Loucy (cell line): ENCODE results near the gene PRC1.

Experiments
- H2AFZ ChIP-seq: fragments of 200-600 bp; sonication (generic); 2 replicates; pipeline ENCODE4 v1.6.0; 2016; ENCODE audit warnings: antibody characterized with exemption, mild to moderate bottlenecking, low read length, moderate library complexity
- H3F3A ChIP-seq: fragments of 200-600 bp; 2 replicates; pipeline ENCODE4 v1.6.0; 2016; ENCODE audit warnings: antibody characterized with exemption, low read depth, mild to moderate bottlenecking
- H3K27me3 ChIP-seq: fragments of 200-600 bp; sonication (generic); 2 replicates; pipeline ENCODE4 v1.6.1; 2014; ENCODE audit warnings: low read length, mild to moderate bottlenecking; ENCODE audit not compliant: insufficient read depth, poor library complexity, severe bottlenecking
- H3K36me3 ChIP-seq: fragments of 200-600 bp; sonication (generic); 2 replicates; pipeline ENCODE4 v1.6.1; 2016; ENCODE audit warnings: low read length; ENCODE audit not compliant: insufficient read depth
- H3K4me1 ChIP-seq: fragments of 200-600 bp; sonication (generic); 2 replicates; pipeline ENCODE4 v1.5.1; 2014; ENCODE audit warnings: low read length, mild to moderate bottlenecking; ENCODE audit not compliant: insufficient read depth, poor library complexity, severe bottlenecking
- H3K4me2 ChIP-seq: fragments of 200-600 bp; sonication (generic); 2 replicates; pipeline ENCODE4 v1.6.0; 2014; ENCODE audit warnings: antibody characterized with exemption, low read length, low read depth, mild to moderate bottlenecking; ENCODE audit not compliant: poor library complexity, severe bottlenecking
- H3K4me3 ChIP-seq: fragments of 200-600 bp; sonication (generic); 2 replicates; pipeline ENCODE4 v1.5.1; 2014; ENCODE audit warnings: low read length, mild to moderate bottlenecking, mixed read lengths; ENCODE audit not compliant: poor library complexity, severe bottlenecking
- H3K79me2 ChIP-seq: fragments of 200-600 bp; sonication (generic); 2 replicates; pipeline ENCODE4 v1.6.1; 2014; ENCODE audit warnings: low read length; ENCODE audit not compliant: insufficient read depth
- H3K9ac ChIP-seq: fragments of 200-600 bp; sonication (generic); 2 replicates; pipeline ENCODE4 v1.6.0; 2014; ENCODE audit warnings: mild to moderate bottlenecking, low read depth, low read length, moderate library complexity; ENCODE audit not compliant: poor library complexity, severe bottlenecking
- H3K9me2 ChIP-seq: fragments of 200-600 bp; sonication (generic); replicated peaks from 2 replicates; pipeline ENCODE4 v1.6.1; 2016; ENCODE audit warnings: low read depth, low read length, mixed read lengths
- H3K9me3 ChIP-seq: fragments of 200-600 bp; sonication (generic); 2 replicates; pipeline ENCODE4 v1.6.1; 2014; ENCODE audit warnings: mild to moderate bottlenecking, antibody characterized with exemption, low read length, low read depth; ENCODE audit not compliant: insufficient read depth
- H4K20me1 ChIP-seq: fragments of 200-600 bp; sonication (generic); 2 replicates; pipeline ENCODE4 v1.6.0; 2014; ENCODE audit warnings: antibody characterized with exemption, low read length, mild to moderate bottlenecking; ENCODE audit not compliant: insufficient read depth, poor library complexity, severe bottlenecking
- CTCF ChIP-seq: fragments of 200-600 bp; sonication (generic); conservative IDR thresholded peaks from 2 replicates; pipeline ENCODE4 v1.5.1; 2014; ENCODE audit warnings: mild to moderate bottlenecking, antibody characterized with exemption, low read length
- EZH2phosphoT487 ChIP-seq: fragments of 200-600 bp; IDR thresholded peaks from 2 replicates; pipeline ENCODE4 v1.6.1; 2018; ENCODE audit warnings: antibody characterized with exemption, mild to moderate bottlenecking, moderate library complexity, borderline replicate concordance

Gene PRC1, protein sequence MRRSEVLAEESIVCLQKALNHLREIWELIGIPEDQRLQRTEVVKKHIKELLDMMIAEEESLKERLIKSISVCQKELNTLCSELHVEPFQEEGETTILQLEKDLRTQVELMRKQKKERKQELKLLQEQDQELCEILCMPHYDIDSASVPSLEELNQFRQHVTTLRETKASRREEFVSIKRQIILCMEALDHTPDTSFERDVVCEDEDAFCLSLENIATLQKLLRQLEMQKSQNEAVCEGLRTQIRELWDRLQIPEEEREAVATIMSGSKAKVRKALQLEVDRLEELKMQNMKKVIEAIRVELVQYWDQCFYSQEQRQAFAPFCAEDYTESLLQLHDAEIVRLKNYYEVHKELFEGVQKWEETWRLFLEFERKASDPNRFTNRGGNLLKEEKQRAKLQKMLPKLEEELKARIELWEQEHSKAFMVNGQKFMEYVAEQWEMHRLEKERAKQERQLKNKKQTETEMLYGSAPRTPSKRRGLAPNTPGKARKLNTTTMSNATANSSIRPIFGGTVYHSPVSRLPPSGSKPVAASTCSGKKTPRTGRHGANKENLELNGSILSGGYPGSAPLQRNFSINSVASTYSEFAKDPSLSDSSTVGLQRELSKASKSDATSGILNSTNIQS

GRCh38 chr15:90994417-90995311 lies at the start of gene PRC1:
Gene PRC1, minus strand, starts transcription at chr15:90994535. Its CDS starts 118 bp downstream, at chr15:90994417.
- no peaks in the 10 kb centered on the region for H3K9me2 ChIP-seq
- peaks cover 30% of the 10 kb centered on the region for H3K4me1 ChIP-seq
- no peak for TF ChIP-seq CTCF
- no peak for TF ChIP-seq EZH2phosphoT487
- H3K27me3 ChIP-seq, result no peaks in the 10 kb centered on the region
- H2AFZ ChIP-seq, result peak within 1 kb of the TSS; percentile 98
- peaks cover 66% of the 10 kb centered on the region for H3K79me2 ChIP-seq
- H3K9me3 ChIP-seq, result no peaks in the 10 kb centered on the region
- H3K4me3 ChIP-seq, result peak within 1 kb of the TSS; percentile 88
- no peaks in the 10 kb centered on the region for H3F3A ChIP-seq
- H3K4me2 ChIP-seq, result peak within 1 kb of the TSS; percentile 87
- H4K20me1 ChIP-seq, result peaks cover 14% of the 10 kb centered on the region
- peak within 1 kb of the TSS; percentile 91 for H3K9ac ChIP-seq
- H3K36me3 ChIP-seq, result peaks cover 14% of the 10 kb centered on the region; the same call in 1 of the 2 replicates

- no peaks in the 10 kb centered on the region for H4K20me1 ChIP-seq
- H3K4me1 ChIP-seq, result peaks cover 28% of the 10 kb centered on the region
- H2AFZ ChIP-seq, result no peak overlapping the region
- H3K9me2 ChIP-seq, result no peaks in the 10 kb centered on the region
- H3K36me3 ChIP-seq, result no peaks in the 10 kb centered on the region
- no peaks in the 10 kb centered on the region for H3K79me2 ChIP-seq
- no peak overlapping the region for H3K4me3 ChIP-seq
- no peaks in the 10 kb centered on the region for H3K9me3 ChIP-seq
- no peak overlapping the region for H3K4me2 ChIP-seq
- H3K9ac ChIP-seq, result no peak overlapping the region
- no peak for TF ChIP-seq CTCF
- no peak for TF ChIP-seq EZH2phosphoT487
- H3F3A ChIP-seq, result peaks cover 3% of the 10 kb centered on the region; the same call in 1 of the 2 replicates
- H3K27me3 ChIP-seq, result no peaks in the 10 kb centered on the region
Observed at GRCh38 chr15:91043202-91043874, 49.0 kb upstream of the PRC1 start.

- no peaks in the 10 kb centered on the region for H3F3A ChIP-seq
- H3K27me3 ChIP-seq, result no peaks in the 10 kb centered on the region
- H3K4me3 ChIP-seq, result no peak overlapping the region
- TF ChIP-seq EZH2phosphoT487 (no peak), CTCF (no peak)
- no peaks in the 10 kb centered on the region for H3K36me3 ChIP-seq
- no peaks in the 10 kb centered on the region for H3K9me2 ChIP-seq
- H3K4me2 ChIP-seq, result no peak overlapping the region
- peaks cover 16% of the 10 kb centered on the region for H3K4me1 ChIP-seq
- H3K9me3 ChIP-seq, result no peaks in the 10 kb centered on the region
- H3K9ac ChIP-seq, result no peak overlapping the region
- H4K20me1 ChIP-seq, result no peaks in the 10 kb centered on the region
- H3K79me2 ChIP-seq, result no peaks in the 10 kb centered on the region
- no peak overlapping the region for H2AFZ ChIP-seq
Observed at GRCh38 chr15:91040856-91041255, 46.5 kb upstream of the PRC1 start.
